ENCODE measurements around the gene CLIC2.

The CLIC2 gene

DNA sequence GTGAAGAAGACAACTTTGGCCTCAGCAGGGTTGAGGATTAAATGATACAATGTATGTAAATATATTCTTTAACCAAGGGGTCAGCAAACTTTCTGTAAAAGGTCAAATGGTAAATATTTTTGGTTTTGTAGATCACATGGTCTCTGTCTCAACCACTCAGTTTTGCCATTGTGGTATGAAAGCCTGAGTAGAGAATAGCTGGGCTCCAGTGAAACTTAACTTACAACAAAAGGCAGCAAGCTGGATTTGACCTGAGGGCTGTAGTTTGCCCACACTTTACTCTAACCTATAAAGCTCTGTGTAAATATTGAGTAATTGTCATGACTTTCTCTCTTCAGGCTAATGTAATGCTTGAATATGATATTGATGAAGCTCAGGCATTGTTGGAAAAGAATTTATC is 98.5 kb downstream of the CLIC2 start:
- no peaks in the 10 kb centered on the region for H3K9me3 ChIP-seq (ENCODE audit: severe bottlenecking)
- ATAC-seq (ENCODE audit: low read depth): peak; percentile 58; the same call in 2 of the 3 replicates
- no peak overlapping the region for H3K27ac ChIP-seq (ENCODE audit: poor library complexity, severe bottlenecking)
- H3K27me3 ChIP-seq (ENCODE audit: insufficient read depth, poor library complexity, severe bottlenecking): no peaks in the 10 kb centered on the region
- H3K4me1 ChIP-seq (ENCODE audit: insufficient read depth, poor library complexity, severe bottlenecking): no peaks in the 10 kb centered on the region
- DNase-seq (ENCODE audit: low spot score): no peak
- peaks cover 32% of the 10 kb centered on the region for H3K36me3 ChIP-seq (ENCODE audit: low read depth)
- H3K4me3 ChIP-seq (ENCODE audit: severe bottlenecking): no peak overlapping the region
- TF ChIP-seq, protein P1, sequence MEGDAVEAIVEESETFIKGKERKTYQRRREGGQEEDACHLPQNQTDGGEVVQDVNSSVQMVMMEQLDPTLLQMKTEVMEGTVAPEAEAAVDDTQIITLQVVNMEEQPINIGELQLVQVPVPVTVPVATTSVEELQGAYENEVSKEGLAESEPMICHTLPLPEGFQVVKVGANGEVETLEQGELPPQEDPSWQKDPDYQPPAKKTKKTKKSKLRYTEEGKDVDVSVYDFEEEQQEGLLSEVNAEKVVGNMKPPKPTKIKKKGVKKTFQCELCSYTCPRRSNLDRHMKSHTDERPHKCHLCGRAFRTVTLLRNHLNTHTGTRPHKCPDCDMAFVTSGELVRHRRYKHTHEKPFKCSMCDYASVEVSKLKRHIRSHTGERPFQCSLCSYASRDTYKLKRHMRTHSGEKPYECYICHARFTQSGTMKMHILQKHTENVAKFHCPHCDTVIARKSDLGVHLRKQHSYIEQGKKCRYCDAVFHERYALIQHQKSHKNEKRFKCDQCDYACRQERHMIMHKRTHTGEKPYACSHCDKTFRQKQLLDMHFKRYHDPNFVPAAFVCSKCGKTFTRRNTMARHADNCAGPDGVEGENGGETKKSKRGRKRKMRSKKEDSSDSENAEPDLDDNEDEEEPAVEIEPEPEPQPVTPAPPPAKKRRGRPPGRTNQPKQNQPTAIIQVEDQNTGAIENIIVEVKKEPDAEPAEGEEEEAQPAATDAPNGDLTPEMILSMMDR (IDR thresholded peaks at IDR 0.05; ENCODE audit: poor library complexity, severe bottlenecking): no peak

DNA sequence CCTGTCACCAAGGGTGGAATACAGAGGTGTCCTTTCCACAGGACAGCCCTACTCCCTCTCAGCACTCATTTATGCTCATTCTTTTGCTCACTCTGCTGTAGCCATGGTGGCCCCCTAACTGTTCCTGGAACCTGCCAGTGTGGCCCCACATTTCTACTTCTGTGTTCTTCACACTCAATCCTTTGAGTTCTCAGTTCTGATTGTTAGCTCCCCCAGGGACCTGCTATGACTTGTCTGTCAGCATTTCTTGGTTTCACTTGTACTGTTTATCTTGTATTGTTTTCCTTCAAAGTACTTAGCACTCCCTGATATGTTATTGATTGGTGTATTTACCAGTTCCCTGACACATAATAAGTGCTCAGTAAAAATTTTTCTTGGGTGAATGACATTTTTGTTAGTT is 103.3 kb downstream of the CLIC2 start:
- Histone ChIP-seq H3K36me3 (ENCODE audit: low read depth) (peaks cover 30% of the 10 kb centered on the region), H3K9me3 (ENCODE audit: severe bottlenecking) (no peaks in the 10 kb centered on the region), H3K27ac (ENCODE audit: poor library complexity, severe bottlenecking) (no peak overlapping the region), H3K27me3 (ENCODE audit: insufficient read depth, poor library complexity, severe bottlenecking) (no peaks in the 10 kb centered on the region), H3K4me1 (ENCODE audit: insufficient read depth, poor library complexity, severe bottlenecking) (no peaks in the 10 kb centered on the region), H3K4me3 (ENCODE audit: severe bottlenecking) (no peak overlapping the region)
- ATAC-seq (ENCODE audit: low read depth) (no peak), DNase-seq (ENCODE audit: low spot score) (no peak)
- TF ChIP-seq, protein P1 (IDR thresholded peaks at IDR 0.05; ENCODE audit: poor library complexity, severe bottlenecking): no peak
